OCI-LY3 (cell line): ENCODE data around the gene CBLL1.

Source experiments
- H2AFZ ChIP-seq: fragments of 200-600, 300-600 bp; shearing (Covaris generic); 2 replicates; pipeline ENCODE4 v1.6.0; 2014; ENCODE audit warnings: antibody characterized with exemption, low read depth, low read length
- H3K27ac ChIP-seq: fragments of 200-600, 300-600 bp; sonication (generic); 2 replicates; pipeline ENCODE4 v1.5.1; 2014; ENCODE audit warnings: mild to moderate bottlenecking, low read length, moderate library complexity, mixed read lengths
- H3K27me3 ChIP-seq: fragments of 200-600, 300-600 bp; sonication (generic); 2 replicates; pipeline ENCODE4 v1.6.1; 2014; ENCODE audit warnings: low read depth, low read length, mixed read lengths
- H3K36me3 ChIP-seq: fragments of 200-600, 300-600 bp; sonication (generic); replicated peaks from 2 replicates; pipeline ENCODE3; 2014; ENCODE audit warnings: low read depth, low read length, mixed read lengths
- H3K4me1 ChIP-seq: fragments of 300-600, 200-600 bp; sonication (generic); 2 replicates; pipeline ENCODE4 v1.6.1; 2014; ENCODE audit warnings: low read length, mixed read lengths
- H3K4me2 ChIP-seq: fragments of 200-600, 300-600 bp; sonication (generic); 2 replicates; pipeline ENCODE4 v1.6.1; 2014; ENCODE audit warnings: low read length, mixed read lengths
- H3K4me3 ChIP-seq: fragments of 300-600, 200-600 bp; sonication (generic); 2 replicates; pipeline ENCODE4 v1.5.1; 2014; ENCODE audit warnings: antibody characterized with exemption, mild to moderate bottlenecking, low read length, moderate library complexity
- H3K79me2 ChIP-seq: fragments of 300-600, 200-600 bp; shearing (Covaris generic); 2 replicates; pipeline ENCODE4 v1.6.1; 2014; ENCODE audit warnings: mild to moderate bottlenecking, low read length, mixed read lengths
- H3K9ac ChIP-seq: fragments of 300-600, 200-600 bp; shearing (Covaris generic); 2 replicates; pipeline ENCODE4 v1.6.0; 2014; ENCODE audit warnings: mild to moderate bottlenecking, low read length, moderate library complexity
- H3K9me3 ChIP-seq: fragments of 200-600, 300-600 bp; shearing (Covaris generic); 2 replicates; pipeline ENCODE4 v1.6.1; 2014; ENCODE audit warnings: low read length, mixed read lengths; ENCODE audit not compliant: insufficient read depth
- H4K20me1 ChIP-seq: fragments of 200-600, 300-600 bp; sonication (generic); 2 replicates; pipeline ENCODE4 v1.6.1; 2016; ENCODE audit warnings: low read length, mixed read lengths; ENCODE audit not compliant: insufficient read depth
- EZH2phosphoT487 ChIP-seq: fragments of 200-600 bp; shearing (Covaris generic); IDR thresholded peaks from 2 replicates; pipeline ENCODE4 v1.6.1; 2018; ENCODE audit warnings: antibody characterized with exemption, mixed run types, low read depth
- TF ChIP-seq, protein P1 (sequence below): fragments of 200-600, 300-600 bp; sonication (generic); IDR thresholded peaks from 2 replicates; pipeline ENCODE4 v1.5.1; 2014; ENCODE audit warnings: antibody characterized with exemption, low read length, low read depth

CBLL1 gene

GRCh38 chr7:107708956-107709355 lies 35.0 kb upstream of the CBLL1 start:
- H3K4me1 ChIP-seq, result no peaks in the 10 kb centered on the region
- H3K9ac ChIP-seq, result no peak overlapping the region
- no peaks in the 10 kb centered on the region for H3K36me3 ChIP-seq
- H3K79me2 ChIP-seq, result no peaks in the 10 kb centered on the region
- peaks cover 22% of the 10 kb centered on the region for H3K27me3 ChIP-seq
- no peak overlapping the region for H2AFZ ChIP-seq
- no peaks in the 10 kb centered on the region for H3K9me3 ChIP-seq
- no peaks in the 10 kb centered on the region for H4K20me1 ChIP-seq
- no peak overlapping the region for H3K4me3 ChIP-seq
- TF ChIP-seq, protein P1, sequence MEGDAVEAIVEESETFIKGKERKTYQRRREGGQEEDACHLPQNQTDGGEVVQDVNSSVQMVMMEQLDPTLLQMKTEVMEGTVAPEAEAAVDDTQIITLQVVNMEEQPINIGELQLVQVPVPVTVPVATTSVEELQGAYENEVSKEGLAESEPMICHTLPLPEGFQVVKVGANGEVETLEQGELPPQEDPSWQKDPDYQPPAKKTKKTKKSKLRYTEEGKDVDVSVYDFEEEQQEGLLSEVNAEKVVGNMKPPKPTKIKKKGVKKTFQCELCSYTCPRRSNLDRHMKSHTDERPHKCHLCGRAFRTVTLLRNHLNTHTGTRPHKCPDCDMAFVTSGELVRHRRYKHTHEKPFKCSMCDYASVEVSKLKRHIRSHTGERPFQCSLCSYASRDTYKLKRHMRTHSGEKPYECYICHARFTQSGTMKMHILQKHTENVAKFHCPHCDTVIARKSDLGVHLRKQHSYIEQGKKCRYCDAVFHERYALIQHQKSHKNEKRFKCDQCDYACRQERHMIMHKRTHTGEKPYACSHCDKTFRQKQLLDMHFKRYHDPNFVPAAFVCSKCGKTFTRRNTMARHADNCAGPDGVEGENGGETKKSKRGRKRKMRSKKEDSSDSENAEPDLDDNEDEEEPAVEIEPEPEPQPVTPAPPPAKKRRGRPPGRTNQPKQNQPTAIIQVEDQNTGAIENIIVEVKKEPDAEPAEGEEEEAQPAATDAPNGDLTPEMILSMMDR, result no peak
- TF ChIP-seq EZH2phosphoT487, result no peak
- H3K27ac ChIP-seq, result no peak overlapping the region
- no peak overlapping the region for H3K4me2 ChIP-seq

DNA sequence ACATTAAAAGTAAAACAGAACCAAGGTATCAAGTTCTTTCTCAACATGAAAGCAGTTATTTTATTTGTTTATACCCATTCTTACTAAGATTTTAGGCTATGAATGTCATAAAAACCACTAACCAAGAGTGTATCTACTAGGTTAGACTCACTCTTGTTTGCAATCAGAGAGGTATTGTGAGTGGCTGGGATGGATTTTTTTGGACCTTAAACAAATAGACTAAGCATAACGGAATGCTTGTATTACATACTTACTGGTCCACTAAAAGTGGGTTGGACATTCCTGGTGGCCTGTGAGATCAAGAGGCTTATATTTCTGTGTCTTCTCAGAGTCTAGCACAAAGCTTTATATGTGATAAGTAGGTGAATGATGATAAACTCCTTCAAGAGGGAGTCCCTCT lies 32.6 kb upstream of the CBLL1 start:
- no peaks in the 10 kb centered on the region for H3K79me2 ChIP-seq
- H3K4me3 ChIP-seq, result no peak overlapping the region
- no peaks in the 10 kb centered on the region for H4K20me1 ChIP-seq
- no peaks in the 10 kb centered on the region for H3K9me3 ChIP-seq
- no peaks in the 10 kb centered on the region for H3K4me1 ChIP-seq
- no peak overlapping the region for H3K27ac ChIP-seq
- no peak overlapping the region for H3K4me2 ChIP-seq
- no peaks in the 10 kb centered on the region for H3K36me3 ChIP-seq
- H3K27me3 ChIP-seq, result peaks cover 16% of the 10 kb centered on the region; the same call in 1 of the 2 replicates
- TF ChIP-seq, protein P1, result no peak
- TF ChIP-seq EZH2phosphoT487, result no peak
- no peak overlapping the region for H3K9ac ChIP-seq
- no peak overlapping the region for H2AFZ ChIP-seq

- H3K79me2 ChIP-seq, result no peaks in the 10 kb centered on the region
- H4K20me1 ChIP-seq, result no peaks in the 10 kb centered on the region
- H3K4me1 ChIP-seq, result no peaks in the 10 kb centered on the region
- no peak overlapping the region for H3K4me3 ChIP-seq
- TF ChIP-seq, protein P1, result no peak
- TF ChIP-seq EZH2phosphoT487, result no peak
- no peaks in the 10 kb centered on the region for H3K9me3 ChIP-seq
- H3K4me2 ChIP-seq, result no peak overlapping the region
- H2AFZ ChIP-seq, result no peak overlapping the region
- no peak overlapping the region for H3K9ac ChIP-seq
- no peak overlapping the region for H3K27ac ChIP-seq
- no peaks in the 10 kb centered on the region for H3K36me3 ChIP-seq
- H3K27me3 ChIP-seq, result peaks cover 16% of the 10 kb centered on the region; the same call in 1 of the 2 replicates
Observed at GRCh38 chr7:107712025-107712424, 31.9 kb upstream of the CBLL1 start.

DNA sequence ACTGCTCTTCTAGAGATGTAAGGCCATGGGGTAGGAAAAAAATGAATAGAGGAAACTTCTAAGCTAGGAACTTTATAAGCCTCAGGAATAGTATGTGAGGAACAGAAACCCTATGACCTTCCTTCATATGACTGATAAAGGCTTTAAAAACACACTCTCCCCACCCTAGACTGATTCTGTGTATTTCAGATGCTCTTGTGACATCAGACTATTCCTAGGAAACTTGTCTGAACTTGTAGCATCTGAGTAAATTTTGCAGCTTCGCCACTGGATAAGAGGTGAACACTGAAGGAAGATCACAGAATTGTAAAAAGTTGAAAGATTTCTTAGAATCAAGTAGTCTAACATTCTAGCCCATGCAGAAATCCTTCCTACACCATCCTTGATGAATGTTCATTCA lies 31.0 kb upstream of the CBLL1 start:
- Histone ChIP-seq H3K9me3 (no peaks in the 10 kb centered on the region), H3K9ac (no peak overlapping the region), H3K4me1 (no peaks in the 10 kb centered on the region), H3K4me2 (no peak overlapping the region), H3K79me2 (no peaks in the 10 kb centered on the region), H3K27me3 (peaks cover 16% of the 10 kb centered on the region; the same call in 1 of the 2 replicates), H4K20me1 (no peaks in the 10 kb centered on the region), H2AFZ (no peak overlapping the region), H3K27ac (no peak overlapping the region), H3K36me3 (no peaks in the 10 kb centered on the region), H3K4me3 (no peak overlapping the region)
- TF ChIP-seq, protein P1, result no peak
- TF ChIP-seq EZH2phosphoT487, result no peak
